Cardiac muscle cell (in vitro differentiated cells and primary cell): ENCODE measurements around the gene PRR33. TPM values are rescaled to one million over a fixed set of nuclear protein-coding genes. Genes with fewer than 3 reads are reported as not detected.

Source experiments
- DNase-seq, 2 donors: peaks; one replicate each; pipeline versions ENCODE4 v3.0.0 to v3.0.0-alpha.2; 2010 to 2017; ENCODE audit warnings: low read depth in 1 of 2, low spot score in 1 of 2
- H3K27ac ChIP-seq: fragments of 200-600 bp; sonication (generic); 2 replicates; pipeline ENCODE4 v1.5.1; 2016
- H3K27me3 ChIP-seq: fragments of 200-600 bp; sonication (generic); 2 replicates; pipeline ENCODE4 v1.6.0; 2016; ENCODE audit warnings: control low read depth
- H3K36me3 ChIP-seq: fragments of 200-600 bp; sonication (generic); 2 replicates; pipeline ENCODE4 v1.5.1; 2016; ENCODE audit warnings: control low read depth
- H3K4me1 ChIP-seq: fragments of 200-600 bp; sonication (generic); 2 replicates; pipeline ENCODE4 v1.8.1; 2017; ENCODE audit warnings: low read depth, mild to moderate bottlenecking, mixed run types
- H3K4me3 ChIP-seq: fragments of 200-600 bp; sonication (generic); 2 replicates; pipeline ENCODE4 v1.5.1; 2016; ENCODE audit warnings: mild to moderate bottlenecking
- H3K9me3 ChIP-seq: fragments of 200-600 bp; sonication (generic); 2 replicates; pipeline ENCODE4 v1.5.1; 2017; ENCODE audit warnings: low read depth, mild to moderate bottlenecking, control low read depth
- polyA plus RNA-seq: library from polyadenylated mRNA; unstranded; fragments of >200 nt; fragmentation: Nextera tagmentation; extraction: Ambion mirVana; gene quantifications from 2 replicates; pipeline ENCODE4 v1.2.1, GENCODE V29; 2016
- total RNA-seq: library from RNA; depleted of rRNA; stranded (reverse); fragments of >200 nt; gene quantifications from 2 replicates; pipeline ENCODE4 v1.2.3, GENCODE V29; 2016
- TF ChIP-seq, protein P1 (sequence below): IDR thresholded peaks from 2 replicates; pipeline ENCODE4 v1.5.1; 2012; ENCODE audit warnings: low read depth, mild to moderate bottlenecking, low read length

The PRR33 gene
- total and polyA plus RNA-seq, 2 experiments from 2014 or later = not detected

- Histone ChIP-seq H3K27me3 (no peaks in the 10 kb centered on the region), H3K27ac (no peak overlapping the region), H3K36me3 (no peaks in the 10 kb centered on the region), H3K4me3 (no peak overlapping the region), H3K9me3 (no peaks in the 10 kb centered on the region), H3K4me1 (no peaks in the 10 kb centered on the region)
- TF ChIP-seq, protein P1, sequence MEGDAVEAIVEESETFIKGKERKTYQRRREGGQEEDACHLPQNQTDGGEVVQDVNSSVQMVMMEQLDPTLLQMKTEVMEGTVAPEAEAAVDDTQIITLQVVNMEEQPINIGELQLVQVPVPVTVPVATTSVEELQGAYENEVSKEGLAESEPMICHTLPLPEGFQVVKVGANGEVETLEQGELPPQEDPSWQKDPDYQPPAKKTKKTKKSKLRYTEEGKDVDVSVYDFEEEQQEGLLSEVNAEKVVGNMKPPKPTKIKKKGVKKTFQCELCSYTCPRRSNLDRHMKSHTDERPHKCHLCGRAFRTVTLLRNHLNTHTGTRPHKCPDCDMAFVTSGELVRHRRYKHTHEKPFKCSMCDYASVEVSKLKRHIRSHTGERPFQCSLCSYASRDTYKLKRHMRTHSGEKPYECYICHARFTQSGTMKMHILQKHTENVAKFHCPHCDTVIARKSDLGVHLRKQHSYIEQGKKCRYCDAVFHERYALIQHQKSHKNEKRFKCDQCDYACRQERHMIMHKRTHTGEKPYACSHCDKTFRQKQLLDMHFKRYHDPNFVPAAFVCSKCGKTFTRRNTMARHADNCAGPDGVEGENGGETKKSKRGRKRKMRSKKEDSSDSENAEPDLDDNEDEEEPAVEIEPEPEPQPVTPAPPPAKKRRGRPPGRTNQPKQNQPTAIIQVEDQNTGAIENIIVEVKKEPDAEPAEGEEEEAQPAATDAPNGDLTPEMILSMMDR = no peak
- DNase-seq = peak in 1 of 2 donors; percentile 10
Measured at GRCh38 chr11:1906181-1906580, 14.5 kb upstream of the PRR33 start.

GRCh38 chr11:1899686-1900085, 8.0 kb upstream of the PRR33 start:
- DNase-seq = no peak
- Histone ChIP-seq H3K27ac (no peak overlapping the region), H3K27me3 (no peaks in the 10 kb centered on the region), H3K36me3 (no peaks in the 10 kb centered on the region), H3K4me3 (no peak overlapping the region), H3K4me1 (peaks cover 3% of the 10 kb centered on the region), H3K9me3 (no peaks in the 10 kb centered on the region)
- TF ChIP-seq, protein P1 = no peak

DNA sequence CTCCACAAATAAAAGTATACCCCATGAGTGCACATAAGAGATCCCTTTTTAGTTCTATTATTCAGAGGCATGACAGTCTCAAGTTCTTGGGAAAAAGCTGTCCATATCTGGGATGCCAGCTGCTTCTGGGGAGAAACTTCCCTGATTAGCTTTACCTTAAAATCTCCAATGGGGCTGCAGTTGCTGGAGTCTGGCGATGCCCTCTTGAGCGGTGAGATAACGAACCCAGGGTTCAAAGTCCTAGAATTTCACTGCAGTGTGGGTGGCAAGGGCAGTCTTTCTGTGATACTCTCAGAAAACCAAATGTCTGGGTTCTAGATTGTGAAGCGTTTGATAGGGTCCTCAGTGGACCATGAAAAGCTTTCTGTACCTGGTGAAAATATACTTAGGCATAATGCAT, 7.4 kb upstream of the PRR33 start:
- DNase-seq = no peak
- Histone ChIP-seq H3K27ac (no peak overlapping the region), H3K4me3 (no peak overlapping the region), H3K27me3 (no peaks in the 10 kb centered on the region), H3K4me1 (peaks cover 3% of the 10 kb centered on the region), H3K9me3 (no peaks in the 10 kb centered on the region), H3K36me3 (no peaks in the 10 kb centered on the region)
- TF ChIP-seq, protein P1 = no peak

- no peak for DNase-seq
- no peak overlapping the region for H3K27ac ChIP-seq
Measured at GRCh38 chr11:1896923-1897322, 5.2 kb upstream of the PRR33 start.

GRCh38 chr11:1896468-1896867, 4.8 kb upstream of the PRR33 start:
- TF ChIP-seq, protein P1 = no peak
- Histone ChIP-seq H3K36me3 (no peaks in the 10 kb centered on the region), H3K27ac (no peak overlapping the region), H3K9me3 (no peaks in the 10 kb centered on the region), H3K27me3 (no peaks in the 10 kb centered on the region), H3K4me1 (peaks cover 3% of the 10 kb centered on the region), H3K4me3 (no peak overlapping the region)
- DNase-seq = no peak

More at GRCh38 chr11:1896923-1897322, 5.2 kb upstream of the PRR33 start:
- Histone ChIP-seq H3K4me1 (peaks cover 3% of the 10 kb centered on the region), H3K27me3 (no peaks in the 10 kb centered on the region), H3K9me3 (no peaks in the 10 kb centered on the region), H3K4me3 (no peak overlapping the region), H3K36me3 (no peaks in the 10 kb centered on the region)
- TF ChIP-seq, protein P1 = no peak

DNA sequence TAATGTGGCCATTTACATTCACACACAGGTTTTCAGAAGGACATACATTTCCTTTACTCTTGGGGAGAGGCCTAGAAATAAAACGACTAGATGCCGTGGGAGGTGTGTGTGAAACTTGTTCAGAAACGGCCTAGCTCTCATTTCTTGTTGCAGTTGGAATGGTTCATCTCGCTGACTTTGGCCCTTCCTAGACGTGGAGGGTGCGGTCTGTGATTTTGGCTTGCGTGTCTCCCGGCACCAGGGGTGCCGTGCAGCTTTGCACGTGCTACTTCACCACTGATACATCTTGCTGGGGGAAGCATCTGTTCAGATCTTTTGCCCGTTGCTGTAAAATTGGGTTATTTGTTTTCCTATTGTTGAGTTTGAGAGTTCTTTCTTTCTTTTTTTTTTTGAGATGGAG, 3.1 kb upstream of the PRR33 start:
- DNase-seq = no peak
- TF ChIP-seq, protein P1 = no peak
- H3K36me3 ChIP-seq = no peaks in the 10 kb centered on the region

More for the DNA sequence above, 3.1 kb upstream of the PRR33 start:
- Histone ChIP-seq H3K27ac (no peak overlapping the region), H3K27me3 (no peaks in the 10 kb centered on the region), H3K4me3 (no peak overlapping the region), H3K9me3 (no peaks in the 10 kb centered on the region), H3K4me1 (no peaks in the 10 kb centered on the region)
